OCI-LY1 (cell line): Measurements from ENCODE around the gene ANKRD24.

Experiments
- H2AFZ ChIP-seq: fragments of 200-600 bp; sonication (generic), shearing (Covaris generic); 2 replicates; pipeline ENCODE4 v1.6.0; 2014; ENCODE audit warnings: antibody characterized with exemption, mild to moderate bottlenecking, low read length
- H3F3A ChIP-seq: fragments of 200-600 bp; sonication (generic), shearing (Covaris generic); 2 replicates; pipeline ENCODE4 v1.6.0; 2014; ENCODE audit warnings: mild to moderate bottlenecking, antibody characterized with exemption, low read length, moderate library complexity; ENCODE audit not compliant: insufficient read depth
- H3K27ac ChIP-seq: fragments of 200-600 bp; sonication (generic); 2 replicates; pipeline ENCODE4 v1.5.1; 2014; ENCODE audit warnings: low read length, mixed run types, mild to moderate bottlenecking, low read depth; ENCODE audit not compliant: poor library complexity, severe bottlenecking
- H3K27me3 ChIP-seq: fragments of 200-600 bp; sonication (generic); 2 replicates; pipeline ENCODE4 v1.6.0; 2014; ENCODE audit warnings: antibody characterized with exemption, mild to moderate bottlenecking, low read length, moderate library complexity; ENCODE audit not compliant: insufficient read depth
- H3K36me3 ChIP-seq: fragments of 200-600 bp; sonication (generic); 2 replicates; pipeline ENCODE4 v1.6.1; 2014; ENCODE audit warnings: mild to moderate bottlenecking, antibody characterized with exemption, low read length, moderate library complexity, mixed read lengths; ENCODE audit not compliant: insufficient read depth
- H3K4me1 ChIP-seq: fragments of 200-600 bp; sonication (generic); 2 replicates; pipeline ENCODE4 v1.5.1; 2014; ENCODE audit warnings: mild to moderate bottlenecking, low read length, moderate library complexity; ENCODE audit not compliant: insufficient read depth, severe bottlenecking
- H3K4me2 ChIP-seq: fragments of 200-600 bp; sonication (generic), shearing (Covaris generic); 2 replicates; pipeline ENCODE4 v1.6.1; 2014; ENCODE audit warnings: low read length
- H3K4me3 ChIP-seq: fragments of 200-600 bp; sonication (generic); 2 replicates; pipeline ENCODE4 v1.5.1; 2014; ENCODE audit warnings: low read length, low read depth, mild to moderate bottlenecking, mixed read lengths; ENCODE audit not compliant: poor library complexity, severe bottlenecking
- H3K79me2 ChIP-seq: fragments of 200-600 bp; shearing (Covaris generic); 2 replicates; pipeline ENCODE4 v1.6.1; 2016; ENCODE audit warnings: mixed run types, low read length, mixed read lengths; ENCODE audit not compliant: insufficient read depth
- H3K9ac ChIP-seq: fragments of 200-600 bp; sonication (generic), shearing (Covaris generic); 2 replicates; pipeline ENCODE4 v1.6.1; 2014; ENCODE audit warnings: mild to moderate bottlenecking, low read length, mixed read lengths
- H3K9me2 ChIP-seq: fragments of 200-600 bp; sonication (generic), shearing (Covaris generic); 2 replicates; pipeline ENCODE4 v1.6.1; 2014; ENCODE audit warnings: low read depth, mild to moderate bottlenecking, low read length, mixed read lengths
- H3K9me3 ChIP-seq: fragments of 200-600 bp; shearing (Covaris generic); 2 replicates; pipeline ENCODE4 v1.6.1; 2014; ENCODE audit warnings: low read length, mixed read lengths
- H4K20me1 ChIP-seq: fragments of 200-600 bp; sonication (generic), shearing (Covaris generic); 2 replicates; pipeline ENCODE4 v1.6.0; 2016; ENCODE audit warnings: mild to moderate bottlenecking, low read length; ENCODE audit not compliant: insufficient read depth
- CTCF ChIP-seq: fragments of 200-600 bp; sonication (generic), shearing (Covaris generic); IDR thresholded peaks from 2 replicates; pipeline ENCODE4 v1.5.1; 2017; ENCODE audit warnings: mild to moderate bottlenecking, antibody characterized with exemption, low read length, moderate library complexity, mixed read lengths
- EZH2 ChIP-seq: fragments of 200-600 bp; sonication (generic), shearing (Covaris generic); IDR thresholded peaks from 2 replicates; pipeline ENCODE4 v1.8.0; 2017; ENCODE audit warnings: borderline replicate concordance, mixed run types, mild to moderate bottlenecking, antibody characterized with exemption, low read length, moderate library complexity, mixed read lengths

Gene ANKRD24

GRCh38 chr19:4197625-4198466 lies 15.4 kb downstream of the ANKRD24 start:
- peaks cover 4% of the 10 kb centered on the region; the same call in 1 of the 2 replicates for H3K27me3 ChIP-seq
- H3K9me3 ChIP-seq = peaks cover 3% of the 10 kb centered on the region; the same call in 1 of the 2 replicates
- H4K20me1 ChIP-seq = no peaks in the 10 kb centered on the region
- H3K4me1 ChIP-seq = no peaks in the 10 kb centered on the region
- H2AFZ ChIP-seq = no peak overlapping the region
- H3K4me3 ChIP-seq = no peak overlapping the region
- no peak overlapping the region for H3K27ac ChIP-seq
- H3F3A ChIP-seq = no peaks in the 10 kb centered on the region
- no peaks in the 10 kb centered on the region for H3K9me2 ChIP-seq
- no peaks in the 10 kb centered on the region for H3K79me2 ChIP-seq
- no peak overlapping the region for H3K9ac ChIP-seq
- H3K4me2 ChIP-seq = no peak overlapping the region
- H3K36me3 ChIP-seq = no peaks in the 10 kb centered on the region
- TF ChIP-seq EZH2 = no peak
- no peak for TF ChIP-seq CTCF

- peaks cover 3% of the 10 kb centered on the region; the same call in 1 of the 2 replicates for H3K9me3 ChIP-seq
- H3K27me3 ChIP-seq = peaks cover 4% of the 10 kb centered on the region; the same call in 1 of the 2 replicates
- H3K79me2 ChIP-seq = no peaks in the 10 kb centered on the region
- H3K9me2 ChIP-seq = no peaks in the 10 kb centered on the region
- H3K36me3 ChIP-seq = no peaks in the 10 kb centered on the region
- H3K9ac ChIP-seq = no peak overlapping the region
- H3K4me3 ChIP-seq = no peak overlapping the region
- no peaks in the 10 kb centered on the region for H3K4me1 ChIP-seq
- H4K20me1 ChIP-seq = no peaks in the 10 kb centered on the region
- no peak overlapping the region for H3K27ac ChIP-seq
- no peaks in the 10 kb centered on the region for H3F3A ChIP-seq
- TF ChIP-seq EZH2 = no peak
- TF ChIP-seq CTCF = no peak
- no peak overlapping the region for H3K4me2 ChIP-seq
- no peak overlapping the region for H2AFZ ChIP-seq
These were observed 16.1 kb downstream of the ANKRD24 start for GRCh38 chr19:4198467-4199126.

GRCh38 chr19:4199699-4200293 lies 17.3 kb downstream of the ANKRD24 start:
- Histone ChIP-seq H2AFZ (no peak overlapping the region), H4K20me1 (no peaks in the 10 kb centered on the region), H3K4me2 (no peak overlapping the region), H3K9me2 (no peaks in the 10 kb centered on the region), H3K4me1 (peaks cover 4% of the 10 kb centered on the region), H3F3A (no peaks in the 10 kb centered on the region), H3K27ac (no peak overlapping the region), H3K27me3 (peaks cover 4% of the 10 kb centered on the region; the same call in 1 of the 2 replicates), H3K36me3 (no peaks in the 10 kb centered on the region), H3K9me3 (peaks cover 3% of the 10 kb centered on the region; the same call in 1 of the 2 replicates), H3K4me3 (no peak overlapping the region), H3K9ac (no peak overlapping the region), H3K79me2 (no peaks in the 10 kb centered on the region)
- no peak for TF ChIP-seq EZH2
- TF ChIP-seq CTCF = peak; percentile 25; the same call in 1 of the 2 replicates
